Stimulated activated effector memory CD8-positive, alpha-beta T cell treated with anti-CD3 and anti-CD28 coated beads, Interleukin-12 subunit alpha, Interleukin-12 subunit beta, amount 100 ng/mL, for 72 hours (primary cell): ENCODE measurements around the gene MFSD6L.
"Not testable (repeated sequence)": the region's sequence is repeated elsewhere in the genome, so short reads cannot be mapped to it uniquely, and the experiment has no call there.

ENCODE experiments used
- ATAC-seq: fragments of 150-1000 bp; cut with Tn5 transposase; 2 replicates; pipeline ENCODE4 v1.10.0; 2021
- DNase-seq, 2 donors: peaks; one replicate each; pipeline ENCODE4 v3.0.0; 2021 to 2022; ENCODE audit warnings: low spot score in 2 of 2
- H3K27ac Mint-ChIP-seq: one replicate; pipeline ENCODE4 v1.8.0; 2022; ENCODE audit warnings: mild to moderate bottlenecking, mixed read lengths
- H3K36me3 Mint-ChIP-seq: one replicate; pipeline ENCODE4 v1.8.0; 2022; ENCODE audit warnings: mild to moderate bottlenecking, mixed read lengths
- H3K4me1 Mint-ChIP-seq: one replicate; pipeline ENCODE4 v1.8.0; 2022; ENCODE audit warnings: mixed read lengths
- H3K4me3 Mint-ChIP-seq: one replicate; pipeline ENCODE4 v1.8.0; 2022; ENCODE audit warnings: mild to moderate bottlenecking, mixed read lengths
- H3K9me3 Mint-ChIP-seq: one replicate; pipeline ENCODE4 v1.8.0; 2022; ENCODE audit warnings: mixed read lengths

The MFSD6L gene

DNA sequence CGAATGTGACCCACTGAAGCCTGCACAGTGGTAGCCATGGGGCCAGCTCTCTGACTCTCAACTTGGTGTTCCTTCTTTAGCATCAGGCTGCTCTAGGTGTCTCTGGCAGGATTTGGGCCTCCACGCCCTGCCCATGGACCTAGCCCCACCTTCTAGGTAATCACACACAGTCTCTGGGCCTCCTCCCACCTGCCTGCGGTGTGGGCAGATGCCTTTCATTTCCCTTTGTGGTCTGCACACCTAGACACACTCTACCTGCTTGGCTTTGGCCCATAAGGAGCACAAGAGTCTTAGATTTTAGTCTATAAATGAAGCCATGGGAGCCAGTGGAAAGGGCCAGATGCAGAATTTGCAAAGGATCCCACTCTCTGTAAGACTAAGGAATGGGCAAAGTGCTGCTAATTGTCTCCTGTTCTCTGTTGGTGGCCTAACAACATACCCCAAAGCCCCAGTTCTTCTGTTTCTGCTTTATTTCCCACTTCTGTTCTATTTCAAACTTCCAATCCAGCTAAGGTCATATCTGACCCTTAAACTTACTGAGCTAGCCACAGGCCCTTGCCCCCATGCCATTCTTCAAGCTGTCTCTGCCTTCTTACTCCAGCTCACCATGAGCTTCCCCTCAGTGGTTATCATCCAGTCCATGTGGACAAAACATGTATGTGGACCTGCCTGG, 7.2 kb upstream of the MFSD6L start:
- peak overlapping the region; percentile 26 for H3K27ac Mint-ChIP-seq
- peaks cover 18% of the 10 kb centered on the region for H3K4me1 Mint-ChIP-seq
- H3K4me3 Mint-ChIP-seq: no peak overlapping the region
- DNase-seq (no peak), ATAC-seq (no peak)
- H3K36me3 Mint-ChIP-seq: peaks cover 23% of the 10 kb centered on the region
- H3K9me3 Mint-ChIP-seq: peaks cover 10% of the 10 kb centered on the region

DNA sequence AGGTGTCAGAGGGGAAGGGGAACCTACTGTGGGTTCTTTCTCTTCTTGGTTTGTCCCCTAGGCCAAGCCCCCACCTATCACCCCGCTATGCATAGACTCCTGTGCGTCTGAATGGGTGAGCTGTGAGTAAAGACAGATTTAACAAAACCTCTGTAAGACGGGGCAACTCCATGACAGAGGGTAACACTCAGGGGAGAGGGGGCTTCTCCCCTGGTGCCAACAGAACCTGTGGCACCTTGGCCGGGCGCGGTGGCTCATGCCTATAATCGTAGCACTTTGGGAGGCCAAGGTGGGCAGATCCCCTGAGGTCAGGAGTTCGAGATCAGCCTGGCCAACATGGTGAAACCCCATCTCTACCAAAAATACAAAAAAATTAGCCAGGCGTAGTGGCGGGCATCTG, 6.2 kb upstream of the MFSD6L start:
- peaks cover 10% of the 10 kb centered on the region for H3K9me3 Mint-ChIP-seq
- peaks cover 27% of the 10 kb centered on the region for H3K36me3 Mint-ChIP-seq
- not testable (repeated sequence) for ATAC-seq, H3K4me3 Mint-ChIP-seq, DNase-seq
- H3K4me1 Mint-ChIP-seq: peaks cover 18% of the 10 kb centered on the region
- peak overlapping the region; percentile 35 for H3K27ac Mint-ChIP-seq

DNA sequence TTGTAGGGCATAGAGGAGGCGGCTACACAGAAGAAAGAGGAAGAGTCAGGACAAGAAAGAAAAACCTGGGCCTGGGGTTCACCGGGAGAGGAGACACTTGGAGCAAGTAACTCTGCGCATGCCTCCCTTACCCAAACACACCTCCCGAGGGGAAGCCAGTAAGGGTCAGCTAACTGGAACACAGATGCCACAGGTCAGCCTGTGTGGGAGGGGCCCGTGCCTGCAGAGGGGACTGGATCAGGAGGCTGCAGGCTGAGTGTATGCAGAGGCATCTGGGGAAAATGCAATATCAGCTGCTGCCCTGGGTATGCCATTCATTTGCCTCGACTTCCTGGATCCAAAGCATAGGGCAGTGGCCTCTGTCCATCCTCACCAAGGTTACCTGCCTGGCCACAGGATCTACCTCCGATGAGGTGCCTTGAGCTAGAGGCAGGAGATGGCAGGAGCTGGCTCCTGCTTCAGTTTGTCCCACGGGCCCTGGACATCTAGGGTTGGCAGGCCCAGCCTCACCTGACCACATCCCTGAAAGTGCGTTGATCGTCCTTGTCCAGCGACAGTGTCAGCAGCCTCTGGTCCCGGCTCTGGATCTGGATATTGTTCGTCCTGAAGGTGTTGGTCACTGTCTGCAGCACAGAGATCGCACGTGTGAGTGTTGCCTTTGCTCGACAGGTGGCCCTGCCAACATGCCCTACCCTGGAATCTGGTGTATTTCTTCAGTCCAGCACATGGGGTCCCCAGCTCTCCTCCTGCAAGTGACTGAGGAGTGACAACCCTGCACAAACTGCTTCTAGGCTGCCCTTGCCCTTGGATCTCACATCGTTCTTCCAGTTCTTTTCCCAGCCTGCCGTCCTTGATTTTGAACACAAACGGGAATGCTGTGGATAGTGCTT, 4.6 kb upstream of the MFSD6L start:
- no peak for ATAC-seq
- peaks cover 6% of the 10 kb centered on the region for H3K9me3 Mint-ChIP-seq
- H3K27ac Mint-ChIP-seq: peak overlapping the region; percentile 30
- H3K36me3 Mint-ChIP-seq: peaks cover 27% of the 10 kb centered on the region
- no peak for DNase-seq
- no peak overlapping the region for H3K4me3 Mint-ChIP-seq
- H3K4me1 Mint-ChIP-seq: peaks cover 18% of the 10 kb centered on the region

- ATAC-seq (no peak), DNase-seq (peak in 1 of 2 donors; percentile 36)
- Mint-ChIP-seq H3K4me1 (peaks cover 4% of the 10 kb centered on the region), H3K27ac (no peak overlapping the region), H3K9me3 (no peaks in the 10 kb centered on the region), H3K36me3 (peaks cover 21% of the 10 kb centered on the region), H3K4me3 (no peak overlapping the region)
These were observed 2.1 kb upstream of the MFSD6L start for GRCh38 chr17:8801135-8801840.

GRCh38 chr17:8800656-8801055, 1.5 kb upstream of the MFSD6L start:
- Mint-ChIP-seq H3K4me1 (no peaks in the 10 kb centered on the region), H3K36me3 (peaks cover 21% of the 10 kb centered on the region), H3K9me3 (no peaks in the 10 kb centered on the region), H3K4me3 (no peak overlapping the region), H3K27ac (no peak overlapping the region)
- DNase-seq (peak in 1 of 2 donors; percentile 25), ATAC-seq (no peak)

DNA sequence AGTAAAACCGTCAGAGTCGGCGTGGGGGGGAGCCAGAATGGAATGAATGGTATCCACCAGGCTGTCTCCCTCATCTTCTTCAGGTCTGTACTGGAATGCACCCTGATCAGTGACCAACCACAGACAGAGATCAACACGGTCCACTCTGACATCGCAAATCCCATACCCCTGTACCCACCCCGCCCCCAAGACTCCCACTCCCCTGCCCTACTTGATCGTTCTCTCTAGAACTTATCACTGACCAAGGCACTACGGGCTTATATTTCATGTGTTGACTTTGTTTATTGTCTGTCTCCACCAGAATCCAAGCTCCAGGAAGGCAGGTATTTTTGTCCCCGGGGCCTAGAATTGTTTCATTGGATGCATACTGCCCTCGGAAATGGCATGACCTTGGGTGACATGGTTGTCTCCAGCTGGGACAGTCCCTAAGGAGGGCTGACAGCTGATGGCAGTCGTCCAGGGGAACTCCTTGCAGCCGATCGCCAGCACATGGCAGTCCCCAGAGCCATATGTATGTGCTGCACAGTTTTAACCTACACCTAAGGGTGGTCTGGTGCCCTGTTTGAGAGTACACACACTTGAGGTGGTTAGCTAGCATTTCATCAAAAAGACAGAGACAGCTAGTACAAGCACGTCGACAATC, 526 bp upstream of the MFSD6L start:
- H3K9me3 Mint-ChIP-seq: no peaks in the 10 kb centered on the region
- no peak overlapping the region for H3K4me3 Mint-ChIP-seq
- peaks cover 21% of the 10 kb centered on the region for H3K36me3 Mint-ChIP-seq
- ATAC-seq (no peak), DNase-seq (peak in 1 of 2 donors; percentile 29)
- no peak overlapping the region for H3K27ac Mint-ChIP-seq
- no peaks in the 10 kb centered on the region for H3K4me1 Mint-ChIP-seq

- peak in 1 of 2 donors; percentile 25 for DNase-seq
- Mint-ChIP-seq H3K4me3 (no peak overlapping the region), H3K9me3 (no peaks in the 10 kb centered on the region), H3K36me3 (peaks cover 20% of the 10 kb centered on the region), H3K27ac (peak overlapping the region; percentile 32), H3K4me1 (no peaks in the 10 kb centered on the region)
- ATAC-seq: no peak
These were observed 854 bp downstream of the MFSD6L start for GRCh38 chr17:8798176-8798845.

DNA sequence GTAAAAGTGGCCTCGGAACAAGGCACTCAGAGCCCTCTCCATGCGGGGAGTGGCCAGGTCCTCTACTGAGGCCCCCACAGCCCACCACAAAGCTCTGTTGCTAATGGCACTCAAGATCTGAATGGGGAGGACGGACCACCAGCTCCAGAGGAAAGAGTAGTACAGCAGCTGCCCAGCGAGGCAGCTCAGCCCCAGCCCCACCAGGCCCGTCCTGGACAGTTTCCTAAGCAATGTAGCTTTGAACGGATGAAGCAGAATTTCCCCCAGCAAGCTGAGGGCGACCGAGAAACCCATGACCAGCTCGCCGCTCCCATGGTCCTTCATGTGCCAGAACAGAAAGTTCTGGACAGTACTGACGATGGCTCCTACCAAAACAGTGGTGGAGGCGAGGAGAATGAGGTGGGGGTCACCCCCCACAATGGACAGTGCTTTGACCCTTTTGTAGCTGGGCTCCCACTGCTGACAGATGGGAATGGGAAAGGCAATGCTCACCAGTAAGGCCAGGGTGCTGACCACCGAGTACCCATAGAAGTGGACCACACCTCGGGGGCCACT, 1.5 kb downstream of the MFSD6L start:
- Mint-ChIP-seq H3K36me3 (peaks cover 14% of the 10 kb centered on the region), H3K9me3 (no peaks in the 10 kb centered on the region), H3K27ac (peak overlapping the region; percentile 32), H3K4me3 (no peak overlapping the region), H3K4me1 (no peaks in the 10 kb centered on the region)
- ATAC-seq (no peak), DNase-seq (peak in 1 of 2 donors; percentile 39)

- no peaks in the 10 kb centered on the region for H3K4me1 Mint-ChIP-seq
- H3K36me3 Mint-ChIP-seq: no peaks in the 10 kb centered on the region
- H3K27ac Mint-ChIP-seq: no peak overlapping the region
- H3K9me3 Mint-ChIP-seq: peaks cover 5% of the 10 kb centered on the region
- no peak for DNase-seq
- no peak for ATAC-seq
- no peak overlapping the region for H3K4me3 Mint-ChIP-seq
These were observed 4.5 kb downstream of the MFSD6L start for GRCh38 chr17:8794636-8795035.

DNA sequence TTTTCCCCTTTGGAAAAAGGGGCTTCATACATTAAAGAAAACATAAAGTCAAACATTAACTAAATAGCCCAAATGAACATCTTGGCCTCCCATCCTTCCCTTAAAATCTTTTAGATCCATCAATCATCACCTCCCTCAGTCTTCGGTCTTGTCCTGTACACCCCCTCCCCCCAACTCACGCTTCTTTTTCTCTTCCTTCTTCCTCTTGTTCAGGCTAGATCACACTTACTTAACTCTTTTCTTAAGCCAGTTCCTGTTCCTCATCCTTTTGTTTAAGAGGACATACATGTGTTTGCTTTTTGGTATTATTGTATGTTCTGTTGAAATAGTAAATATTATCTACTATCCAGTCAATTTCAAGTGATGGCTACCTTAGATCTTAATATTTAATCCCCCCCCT, 5.5 kb downstream of the MFSD6L start:
- Mint-ChIP-seq H3K9me3 (peaks cover 5% of the 10 kb centered on the region), H3K4me3 (no peak overlapping the region), H3K4me1 (no peaks in the 10 kb centered on the region), H3K27ac (no peak overlapping the region), H3K36me3 (no peaks in the 10 kb centered on the region)
- ATAC-seq (no peak), DNase-seq (no peak)

- DNase-seq (no peak), ATAC-seq (no peak)
- Mint-ChIP-seq H3K9me3 (peaks cover 5% of the 10 kb centered on the region), H3K4me3 (no peak overlapping the region), H3K36me3 (no peaks in the 10 kb centered on the region), H3K27ac (no peak overlapping the region), H3K4me1 (no peaks in the 10 kb centered on the region)
These were observed 6.5 kb downstream of the MFSD6L start for GRCh38 chr17:8792646-8793045.

- Mint-ChIP-seq H3K9me3 (peaks cover 5% of the 10 kb centered on the region), H3K4me3 (no peak overlapping the region), H3K4me1 (no peaks in the 10 kb centered on the region), H3K36me3 (no peaks in the 10 kb centered on the region), H3K27ac (no peak overlapping the region)
- ATAC-seq (peak; percentile 84), DNase-seq (peak in 1 of 2 donors; percentile 47)
These were observed 7.3 kb downstream of the MFSD6L start for GRCh38 chr17:8791910-8792270.

DNA sequence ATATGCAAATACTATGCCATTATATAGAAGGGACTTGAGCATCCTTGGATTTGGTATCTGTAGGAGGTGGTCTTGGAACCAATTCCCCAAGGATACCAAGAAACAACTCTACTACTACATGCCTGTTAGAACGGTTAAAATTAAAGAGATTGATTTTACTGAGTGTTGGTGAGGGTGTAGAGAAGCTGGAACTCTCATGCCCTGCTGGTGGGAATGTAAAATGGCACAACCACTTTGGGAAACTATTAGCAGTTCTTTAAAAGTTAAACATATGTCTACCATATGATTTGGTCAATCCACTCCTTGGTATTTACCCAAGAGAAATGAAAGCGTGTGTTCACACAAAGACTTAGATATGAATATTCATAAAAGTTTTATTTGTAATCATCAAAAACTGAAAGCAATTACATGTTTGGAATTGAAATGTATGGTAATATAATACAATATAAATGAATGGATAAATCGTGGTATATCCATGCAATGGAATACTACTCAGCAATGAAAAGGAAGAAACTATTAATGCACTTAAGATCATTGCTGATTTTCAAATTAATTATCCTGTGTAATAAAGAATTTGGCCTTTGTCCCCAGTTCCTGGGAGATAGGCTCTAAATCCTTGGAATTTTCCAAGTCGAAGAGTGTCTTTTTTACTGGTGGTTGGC, 7.8 kb downstream of the MFSD6L start:
- Mint-ChIP-seq H3K9me3 (peaks cover 5% of the 10 kb centered on the region), H3K4me1 (no peaks in the 10 kb centered on the region), H3K36me3 (no peaks in the 10 kb centered on the region), H3K4me3 (no peak overlapping the region), H3K27ac (no peak overlapping the region)
- no peak for DNase-seq
- ATAC-seq: no peak

- Mint-ChIP-seq H3K9me3 (peaks cover 5% of the 10 kb centered on the region), H3K36me3 (no peaks in the 10 kb centered on the region), H3K4me1 (peaks cover 6% of the 10 kb centered on the region), H3K4me3 (no peak overlapping the region), H3K27ac (no peak overlapping the region)
- DNase-seq (peak in 1 of 2 donors; percentile 41), ATAC-seq (no peak)
These were observed 9.4 kb downstream of the MFSD6L start for GRCh38 chr17:8789743-8790142.
